ENCODE results near the gene SAMD5.

SAMD5 gene

GRCh38 chr6:147508042-147508865 is at the start of gene SAMD5:
Gene SAMD5 (plus strand): TSS chr6:147508690. CDS start chr6:147508929, 239 bp downstream.
- DNase-seq (ENCODE audit: low spot score): peak; percentile 10

DNA sequence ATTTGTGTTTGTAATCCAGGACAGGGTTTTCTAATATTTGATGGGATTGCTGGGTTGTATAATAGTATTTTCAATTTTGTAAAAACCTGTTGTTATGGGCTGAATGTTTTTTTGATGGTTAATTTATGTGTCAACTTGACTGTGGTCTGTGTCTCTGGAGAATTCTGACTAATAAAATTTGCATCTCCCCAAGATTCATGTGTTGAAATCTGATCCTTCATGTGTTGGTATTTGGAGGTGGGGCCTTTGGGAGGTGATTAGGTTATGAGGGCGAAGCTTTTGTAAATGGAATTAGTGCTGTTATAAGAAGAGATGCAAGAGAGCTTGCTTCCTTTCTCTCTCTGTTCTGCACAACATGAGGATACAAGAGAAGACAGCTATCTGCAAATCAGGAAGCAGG is 48.7 kb upstream of the SAMD5 start:
- DNase-seq (ENCODE audit: low spot score): no peak

DNA sequence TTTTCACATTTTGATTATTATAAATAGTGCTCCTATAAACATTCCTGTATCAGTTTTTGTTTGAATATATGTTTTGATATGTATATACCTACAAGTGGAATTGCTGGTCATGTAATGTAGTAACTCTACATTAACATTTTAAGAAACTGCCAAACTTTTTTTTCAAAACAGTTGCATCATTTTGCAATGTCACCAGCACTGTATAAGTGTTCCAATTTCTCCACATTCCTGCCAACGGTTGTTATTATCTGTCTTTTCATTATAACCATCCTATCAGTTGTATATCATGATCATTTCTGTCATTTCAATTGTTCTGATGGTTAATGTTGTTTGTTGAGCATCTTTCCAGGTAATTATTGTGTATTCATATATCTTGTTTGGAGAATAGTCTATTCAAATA is 44.8 kb upstream of the SAMD5 start:
- DNase-seq (ENCODE audit: low spot score): no peak

DNA sequence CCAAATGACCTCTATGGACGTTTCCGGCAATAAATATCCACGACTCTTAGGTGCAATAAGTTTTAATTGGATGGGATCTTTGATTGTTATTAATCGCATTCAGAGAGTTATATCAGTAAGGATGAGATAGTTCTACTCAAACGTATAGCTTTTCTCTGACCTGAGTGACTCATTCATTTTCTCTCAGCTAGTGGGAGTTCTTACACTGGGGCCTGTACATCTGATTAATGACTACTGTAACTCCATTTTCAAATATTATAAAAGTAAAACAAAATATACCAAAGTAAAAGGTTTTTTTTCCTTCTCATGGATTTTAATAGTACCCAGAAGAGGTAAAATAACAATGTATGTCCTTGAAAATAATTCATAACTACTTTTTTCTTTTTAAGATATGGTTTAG is 41.1 kb upstream of the SAMD5 start:
- DNase-seq (ENCODE audit: low spot score): no peak

GRCh38 chr6:147467886-147468285 is 40.6 kb upstream of the SAMD5 start:
- no peak for DNase-seq (ENCODE audit: low spot score)

- no peak for DNase-seq (ENCODE audit: low spot score)
Observed at GRCh38 chr6:147468634-147469033, 39.9 kb upstream of the SAMD5 start.

DNA sequence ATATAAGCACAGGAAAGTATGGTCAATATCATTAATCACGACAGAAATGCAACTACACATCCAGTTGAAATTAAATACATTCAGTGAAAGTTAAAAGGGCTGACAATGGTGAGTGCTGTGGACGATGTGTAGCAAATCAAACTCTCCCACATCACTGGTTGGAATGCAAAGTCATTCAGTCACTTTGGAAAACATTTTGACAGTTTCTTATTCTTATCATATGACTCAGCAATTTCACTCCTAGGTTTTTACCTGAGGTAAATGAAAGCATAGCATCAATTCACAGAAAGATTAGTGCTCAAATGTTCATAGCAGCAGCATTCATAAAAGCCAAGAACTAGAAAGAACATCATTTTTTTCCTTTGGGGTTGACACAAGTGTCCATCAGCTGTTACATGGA is 28.6 kb upstream of the SAMD5 start:
- DNase-seq (ENCODE audit: low spot score): no peak

DNA sequence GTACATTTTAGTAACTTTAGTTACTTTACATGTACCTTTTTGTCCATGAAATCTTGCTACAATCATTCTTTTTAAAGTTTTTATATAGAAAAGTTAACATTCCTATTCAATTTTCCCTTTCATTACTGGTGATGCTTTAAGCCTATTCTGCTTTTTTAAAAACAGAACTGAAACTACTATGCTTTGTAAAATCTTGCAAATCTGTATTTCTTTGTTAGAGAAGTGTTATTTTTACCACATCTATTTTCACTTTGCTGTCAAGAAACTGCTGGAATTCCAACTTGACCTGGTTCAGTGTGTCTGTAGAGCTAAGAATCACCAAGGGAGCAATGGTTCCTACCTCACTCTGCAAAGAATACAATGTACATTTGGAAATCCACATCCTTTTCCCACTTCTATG is 21.8 kb upstream of the SAMD5 start:
- no peak for DNase-seq (ENCODE audit: low spot score)

GRCh38 chr6:147497472-147497871 is 11.0 kb upstream of the SAMD5 start:
- DNase-seq (ENCODE audit: low spot score): no peak

DNA sequence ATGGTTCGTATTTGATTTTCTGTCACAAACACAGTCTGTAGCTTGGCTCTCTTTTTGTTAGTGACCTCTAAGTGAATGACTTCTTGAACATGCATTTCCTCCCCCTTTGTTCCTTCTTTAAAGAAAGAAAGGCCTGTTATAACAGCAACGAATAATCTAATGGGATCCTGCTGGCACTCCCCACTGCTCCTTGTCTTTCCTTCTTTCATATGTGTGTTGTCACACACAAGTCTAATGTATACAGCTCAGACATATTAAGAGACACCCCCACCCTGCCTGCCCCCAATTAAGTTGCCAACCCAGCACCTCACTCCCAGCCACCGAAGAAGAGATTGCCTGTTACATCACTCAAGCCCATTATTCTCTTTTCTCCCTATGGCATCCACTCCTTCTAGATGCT is 4.9 kb upstream of the SAMD5 start:
- DNase-seq (ENCODE audit: low spot score): no peak

GRCh38 chr6:147504848-147505247 is 3.6 kb upstream of the SAMD5 start:
- no peak for DNase-seq (ENCODE audit: low spot score)

DNA sequence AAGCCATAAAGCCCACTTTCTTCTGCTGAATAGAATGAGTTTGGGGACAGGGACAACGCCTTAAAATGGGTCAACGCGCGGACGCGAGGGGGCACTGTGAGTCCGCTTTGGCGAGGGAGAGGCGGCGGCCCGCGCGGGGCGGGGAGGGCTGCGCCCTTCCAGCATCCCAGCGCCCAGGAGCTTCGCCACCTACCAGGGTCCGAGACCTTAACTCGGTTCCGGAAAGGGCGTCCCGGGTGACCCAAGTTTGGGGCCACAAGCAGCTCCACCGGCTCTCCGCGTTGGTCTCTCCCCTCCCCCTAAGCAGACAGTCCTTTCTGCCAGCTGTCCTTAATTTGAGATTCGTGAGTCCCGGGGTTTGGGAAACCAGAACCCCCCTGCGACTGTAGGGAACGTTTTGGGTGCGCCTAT is 1.8 kb upstream of the SAMD5 start:
- peak; percentile 54 for DNase-seq (ENCODE audit: low spot score)

DNA sequence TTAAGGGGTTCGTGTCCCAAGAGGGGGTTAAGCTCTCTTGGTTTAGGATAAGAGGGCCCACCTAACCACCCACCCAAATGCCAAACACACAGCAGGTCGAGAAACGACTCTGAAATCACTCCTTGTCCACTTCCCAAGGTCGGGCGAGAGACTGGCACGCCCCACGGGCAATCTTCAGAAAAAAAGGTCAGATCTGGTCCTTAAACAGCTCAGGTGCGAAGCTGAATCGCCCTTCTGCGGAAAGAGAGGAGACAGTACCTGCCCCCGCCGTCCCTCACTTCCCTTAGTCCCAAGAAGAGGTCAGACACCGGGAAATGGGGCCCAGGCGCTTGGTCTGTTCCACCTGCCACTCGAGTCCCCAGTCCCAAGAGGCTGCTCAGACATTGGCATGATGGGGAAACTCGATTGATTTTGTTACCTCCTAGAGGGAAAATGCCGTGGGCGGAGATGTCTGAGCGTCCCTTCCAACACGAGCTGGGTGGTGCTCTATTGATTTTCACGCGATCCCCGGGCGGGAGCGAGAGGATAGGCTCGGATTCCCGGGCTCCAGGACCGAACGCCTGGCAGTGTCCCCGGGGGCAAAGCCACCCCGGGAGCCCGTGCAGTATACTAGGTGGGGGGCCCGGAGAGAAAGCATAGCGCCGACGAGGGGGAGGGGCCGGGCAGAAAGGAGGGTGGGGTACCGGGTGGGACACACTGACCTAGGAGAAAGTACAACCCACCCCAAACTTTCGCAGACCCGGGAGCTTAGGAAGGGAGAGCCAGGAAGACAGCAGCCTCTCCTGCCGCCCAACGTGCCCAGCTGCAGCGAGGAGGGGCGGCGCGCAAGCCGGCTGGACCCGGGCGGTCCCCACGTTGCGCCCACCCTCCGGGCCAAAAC is 1.1 kb upstream of the SAMD5 start:
- no peak for DNase-seq (ENCODE audit: low spot score)

GRCh38 chr6:147508866-147509608 is 547 bp downstream of the SAMD5 start:
- DNase-seq (ENCODE audit: low spot score): no peak

- DNase-seq (ENCODE audit: low spot score): no peak
Observed at GRCh38 chr6:147509891-147510290, 1.4 kb downstream of the SAMD5 start.

- no peak for DNase-seq (ENCODE audit: low spot score)
Observed at GRCh38 chr6:147510929-147511590, 2.6 kb downstream of the SAMD5 start.

DNA sequence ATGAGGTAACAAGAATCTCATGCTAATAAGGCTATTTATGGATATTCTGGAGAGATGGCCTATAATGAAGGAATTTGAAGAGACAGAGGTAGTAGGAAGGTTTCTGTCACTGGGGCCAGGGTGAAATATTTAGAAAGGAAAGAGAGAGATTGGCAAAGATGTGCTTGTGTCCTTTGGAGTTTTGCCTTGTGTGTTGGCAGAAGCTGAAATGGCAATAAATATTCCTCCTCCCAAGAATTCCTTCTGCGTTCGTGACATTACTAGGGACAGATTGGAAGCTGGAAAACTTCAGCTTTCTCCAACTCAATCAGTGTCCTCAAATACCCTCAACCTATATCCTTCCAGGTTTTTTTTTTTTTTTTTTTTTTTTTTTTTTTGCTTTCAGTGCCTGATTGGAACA is 6.3 kb downstream of the SAMD5 start:
- DNase-seq (ENCODE audit: low spot score): no peak

DNA sequence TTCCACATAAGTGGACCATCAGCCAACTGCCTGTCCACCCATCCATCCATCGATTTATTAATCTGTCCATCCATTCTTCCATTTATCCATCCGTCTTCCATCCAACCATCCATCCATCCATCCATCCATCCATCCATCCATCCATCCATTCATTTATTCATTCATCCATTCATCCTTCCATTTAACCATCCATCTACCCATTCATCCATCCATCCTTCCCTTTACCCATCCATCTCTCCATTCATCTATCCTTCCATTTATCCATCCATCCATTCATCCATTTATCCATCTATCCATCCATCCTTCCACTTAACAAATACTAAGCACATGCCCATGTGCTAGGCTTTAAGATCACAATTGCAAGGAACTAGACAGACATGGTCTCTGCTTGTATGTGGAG is 6.8 kb downstream of the SAMD5 start:
- DNase-seq (ENCODE audit: low spot score): no peak

DNA sequence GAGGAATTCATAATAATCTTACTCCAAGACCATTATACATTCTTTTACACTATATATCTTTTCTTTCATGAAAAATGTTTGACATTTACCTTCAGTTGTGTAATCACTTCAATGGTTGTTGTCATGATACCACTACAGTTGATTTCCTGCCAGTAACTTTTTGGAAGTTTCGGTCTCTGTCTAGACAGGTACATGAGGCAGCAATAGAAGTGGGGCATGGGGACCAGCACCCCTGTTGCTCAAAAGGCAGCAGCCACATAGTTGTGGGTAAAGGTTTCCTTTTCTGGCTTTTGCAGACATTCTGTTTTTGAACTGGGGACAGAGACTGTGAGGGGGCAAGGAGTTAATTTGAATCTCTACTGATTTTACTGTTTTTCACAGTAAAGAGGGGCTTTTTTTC is 14.1 kb downstream of the SAMD5 start:
- no peak for DNase-seq (ENCODE audit: low spot score)

DNA sequence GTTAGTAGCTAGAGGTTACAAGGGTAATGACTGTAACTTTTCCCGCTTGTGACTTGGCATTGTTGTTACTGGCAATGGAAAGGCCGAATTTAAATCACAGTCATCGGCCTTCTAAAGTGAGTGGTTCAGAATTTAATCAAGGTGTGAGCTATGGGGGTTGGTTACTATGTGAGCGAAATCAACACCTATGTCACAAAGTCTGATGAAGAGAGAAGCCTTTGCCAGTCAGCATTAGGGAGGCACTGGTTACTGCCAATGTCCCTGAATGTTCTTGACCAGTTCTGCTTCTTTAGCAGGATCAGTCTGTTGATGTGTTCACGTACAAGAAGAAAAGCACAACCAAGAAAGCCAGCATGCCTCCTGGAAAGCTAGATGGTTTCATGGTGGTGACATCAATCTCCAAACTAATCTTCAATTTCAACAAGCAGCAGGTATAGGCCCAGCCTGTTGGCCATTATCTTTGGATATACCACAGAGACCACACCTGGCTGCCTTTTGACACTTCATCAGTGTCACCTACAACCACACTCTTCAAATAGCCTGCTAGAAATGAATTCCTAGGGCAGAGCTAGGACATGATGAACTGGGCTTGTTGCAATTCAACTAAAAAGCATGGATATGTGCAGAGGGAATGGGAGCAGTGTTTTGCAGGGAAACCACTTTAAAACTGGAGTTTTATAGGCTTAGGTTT is 17.2 kb downstream of the SAMD5 start:
- no peak for DNase-seq (ENCODE audit: low spot score)

GRCh38 chr6:147527197-147527596 is 18.7 kb downstream of the SAMD5 start:
- no peak for DNase-seq (ENCODE audit: low spot score)

Data from activated CD4-positive, alpha-beta T cell treated with anti-CD3 and anti-CD28 coated beads, Interleukin-2, Interleukin-4, amounts not matched to agents 100 ng/mL and 50 ng/mL, durations not matched to agents 16 hours and 8 hours (primary cell).